Psoas muscle (tissue), 8 donors: Measurements from ENCODE around the gene ZNF440. TPM values are rescaled to one million over a fixed set of nuclear protein-coding genes. Genes with fewer than 3 reads are reported as not detected.
"Not testable (repeated sequence)": the region's sequence is repeated elsewhere in the genome, so short reads cannot be mapped to it uniquely, and the experiment has no call there.

Experiments
- ATAC-seq, 4 donors: fragments of 200-7000 bp; cut with Tn5 transposase; one replicate each; pipeline ENCODE4 v1.9.1; 2020; ENCODE audit warnings: moderate library complexity in 3 of 4, mild to moderate bottlenecking in 2 of 4
- DNase-seq, 2 donors: peaks; one replicate each; pipeline ENCODE4 v3.0.0-alpha.2; 2020
- H3K27ac ChIP-seq: fragments of 200-600 bp; one replicate; pipeline ENCODE4 v1.8.0; 2022
- H3K27me3 ChIP-seq, 3 donors: fragments of 200-600 bp in 1 of 3; one replicate each; pipeline versions ENCODE4 v1.6.1 to v1.8.0; 2013 to 2022; ENCODE audit warnings: low read length in 2 of 3, mild to moderate bottlenecking in 2 of 3, moderate library complexity in 1 of 3; ENCODE audit not compliant: insufficient read depth in 3 of 3
- H3K36me3 ChIP-seq, 2 donors: fragments of 200-600 bp in 1 of 2; one replicate each; pipeline versions ENCODE4 v1.6.1 to v1.8.0; 2013 to 2022; ENCODE audit warnings: low read depth in 1 of 2, mild to moderate bottlenecking in 1 of 2, moderate library complexity in 1 of 2; ENCODE audit not compliant: insufficient read depth in 1 of 2
- H3K4me1 ChIP-seq: fragments of 200-600 bp; one replicate; pipeline ENCODE4 v1.8.0; 2022
- H3K4me3 ChIP-seq: fragments of 200-600 bp; one replicate; pipeline ENCODE4 v1.8.0; 2022; ENCODE audit warnings: mild to moderate bottlenecking
- H3K9me3 ChIP-seq: fragments of 200-600 bp; one replicate; pipeline ENCODE4 v1.8.0; 2022
- WGBS, 3 donors: extraction: QIAGEN DNeasy Blood & Tissue Kit; methylation state at CpG; one replicate each; pipeline versions ENCODE4 v1.1.6 to v1.1.7; 2013; 5-methylcytosine and 5-hydroxymethylcytosine counted together
- intact Hi-C, 2 donors: fragments of 100-400 bp; cut with DNase I; formaldehyde crosslinking; loops; one replicate each; pipeline versions ENCODE4 v1.11.0 to v1.14.2; 2022
- polyA plus RNA-seq, 3 donors: library from polyadenylated mRNA; stranded (reverse); fragments of 200-250 nt; gene quantifications; one replicate each; pipeline ENCODE4 v1.2.3, GENCODE V29; 2013
- total RNA-seq, 4 donors: library from RNA; stranded (reverse); fragmentation: NEBNext Ultra II Directional in 2 of 4; extraction: Animal tissue kit (Norgen Biotek cat#: 25700) in 2 of 4; gene quantifications; one replicate each; pipeline versions ENCODE4 v1.2.1 to v1.2.4, GENCODE V29; 2021 to 2023
- TF ChIP-seq, protein P1 (sequence below): fragments of 200-600 bp; IDR thresholded peaks from one replicate; pipeline ENCODE4 v1.8.0; 2022; ENCODE audit warnings: antibody characterized with exemption
- donor health status: healthy with polysubstance abuse.
- donor health status: DM: no; HTN: no; CAD: no; lungs with moderate emphysema.
- donor health status: Bipolar disorder and iron deficiency.
- donor health status: healthy.
- donor health status: DM: yes; HTN: yes; CAD: no.
- donor health status: DM: no; HTN: no; CAD: no.
- donor health status: DM: no; HTN: no; CAD: no.
- donor health status: DM: yes; HTN: yes; CAD: no.

Gene ZNF440
- total and polyA plus RNA-seq, 7 donors = 1.1 to 5.0 (median 3.5) TPM

- no peak overlapping the region for H3K4me3 ChIP-seq
- WGBS, 3 donors = 69 to 86% (median 80%) methylated on average over 1 of the region's 1 CpG
- H3K36me3 ChIP-seq = no peaks in the 10 kb centered on the region
- no peak for ATAC-seq
- H3K4me1 ChIP-seq = no peaks in the 10 kb centered on the region
- intact Hi-C loops = no loop called here
- H3K27me3 ChIP-seq = no peaks in the 10 kb centered on the region
- no peak for DNase-seq
- peaks cover 18% of the 10 kb centered on the region for H3K9me3 ChIP-seq
- H3K27ac ChIP-seq = no peak overlapping the region
- TF ChIP-seq, protein P1, sequence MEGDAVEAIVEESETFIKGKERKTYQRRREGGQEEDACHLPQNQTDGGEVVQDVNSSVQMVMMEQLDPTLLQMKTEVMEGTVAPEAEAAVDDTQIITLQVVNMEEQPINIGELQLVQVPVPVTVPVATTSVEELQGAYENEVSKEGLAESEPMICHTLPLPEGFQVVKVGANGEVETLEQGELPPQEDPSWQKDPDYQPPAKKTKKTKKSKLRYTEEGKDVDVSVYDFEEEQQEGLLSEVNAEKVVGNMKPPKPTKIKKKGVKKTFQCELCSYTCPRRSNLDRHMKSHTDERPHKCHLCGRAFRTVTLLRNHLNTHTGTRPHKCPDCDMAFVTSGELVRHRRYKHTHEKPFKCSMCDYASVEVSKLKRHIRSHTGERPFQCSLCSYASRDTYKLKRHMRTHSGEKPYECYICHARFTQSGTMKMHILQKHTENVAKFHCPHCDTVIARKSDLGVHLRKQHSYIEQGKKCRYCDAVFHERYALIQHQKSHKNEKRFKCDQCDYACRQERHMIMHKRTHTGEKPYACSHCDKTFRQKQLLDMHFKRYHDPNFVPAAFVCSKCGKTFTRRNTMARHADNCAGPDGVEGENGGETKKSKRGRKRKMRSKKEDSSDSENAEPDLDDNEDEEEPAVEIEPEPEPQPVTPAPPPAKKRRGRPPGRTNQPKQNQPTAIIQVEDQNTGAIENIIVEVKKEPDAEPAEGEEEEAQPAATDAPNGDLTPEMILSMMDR = no peak
Measured at GRCh38 chr19:11873762-11874161, 59.7 kb downstream of the ZNF440 start.

GRCh38 chr19:11879687-11880266 is 65.7 kb downstream of the ZNF440 start:
- peak in 1 of 4 donors; percentile 60 for ATAC-seq
- DNase-seq = peak in 1 of 2 donors; percentile 20
- not testable (repeated sequence) for H3K36me3 ChIP-seq, H3K27me3 ChIP-seq, H3K4me1 ChIP-seq, H3K27ac ChIP-seq, H3K4me3 ChIP-seq, H3K9me3 ChIP-seq
- TF ChIP-seq, protein P1 = peak; percentile 42
- intact Hi-C loops = loop anchor here (2.0 to 5.0 kb wide), 4 partner anchors 83 to 263 kb away; partner anchors contain the start of gene ZNF20 (in 1 of the 2)
- 75 to 82% (median 77%) methylated on average over 16 of the region's 16 CpGs for WGBS, 3 donors

GRCh38 chr19:11880598-11880997 is 66.5 kb downstream of the ZNF440 start:
- TF ChIP-seq, protein P1 = no peak
- intact Hi-C loops = loop anchor here (2.0 to 5.0 kb wide), 4 partner anchors 84 to 262 kb away; partner anchors contain the start of gene ZNF20 (in 1 of the 2)
- no peak for ATAC-seq
- H3K4me3 ChIP-seq = no peak overlapping the region
- no peak for DNase-seq
- H3K36me3 ChIP-seq = no peaks in the 10 kb centered on the region
- no peaks in the 10 kb centered on the region for H3K9me3 ChIP-seq
- WGBS, 3 donors = 87 to 92% (median 88%) methylated on average over 12 of the region's 12 CpGs
- no peaks in the 10 kb centered on the region for H3K27me3 ChIP-seq
- H3K27ac ChIP-seq = no peak overlapping the region
- peaks cover 2% of the 10 kb centered on the region for H3K4me1 ChIP-seq

- no peak overlapping the region for H3K27ac ChIP-seq
- peak in 1 of 2 donors; percentile 16 for DNase-seq
- H3K4me3 ChIP-seq = no peak overlapping the region
- WGBS, 3 donors = 14 to 15% (median 14%) methylated on average over 10 of the region's 10 CpGs
- ATAC-seq = peak; percentile 57 to 89 (median 66)
- H3K9me3 ChIP-seq = no peaks in the 10 kb centered on the region
- TF ChIP-seq, protein P1 = peak; percentile 68
- H3K36me3 ChIP-seq = no peaks in the 10 kb centered on the region
- intact Hi-C loops = loop anchor here (1.0 to 5.0 kb wide), 5 partner anchors 84 to 261 kb away; partner anchors contain the start of gene ZNF20 (in 1 of the 2)
- peaks cover 2% of the 10 kb centered on the region for H3K4me1 ChIP-seq
- H3K27me3 ChIP-seq = no peaks in the 10 kb centered on the region
Measured at GRCh38 chr19:11881151-11881800, 67.2 kb downstream of the ZNF440 start.
